ENCODE data around the gene JUP. TPM values are rescaled to one million over a fixed set of nuclear protein-coding genes. Genes with fewer than 3 reads are reported as not detected.

JUP gene
- polyA plus RNA-seq, 1 donor from 2014 or later: 46.1 TPM

DNA sequence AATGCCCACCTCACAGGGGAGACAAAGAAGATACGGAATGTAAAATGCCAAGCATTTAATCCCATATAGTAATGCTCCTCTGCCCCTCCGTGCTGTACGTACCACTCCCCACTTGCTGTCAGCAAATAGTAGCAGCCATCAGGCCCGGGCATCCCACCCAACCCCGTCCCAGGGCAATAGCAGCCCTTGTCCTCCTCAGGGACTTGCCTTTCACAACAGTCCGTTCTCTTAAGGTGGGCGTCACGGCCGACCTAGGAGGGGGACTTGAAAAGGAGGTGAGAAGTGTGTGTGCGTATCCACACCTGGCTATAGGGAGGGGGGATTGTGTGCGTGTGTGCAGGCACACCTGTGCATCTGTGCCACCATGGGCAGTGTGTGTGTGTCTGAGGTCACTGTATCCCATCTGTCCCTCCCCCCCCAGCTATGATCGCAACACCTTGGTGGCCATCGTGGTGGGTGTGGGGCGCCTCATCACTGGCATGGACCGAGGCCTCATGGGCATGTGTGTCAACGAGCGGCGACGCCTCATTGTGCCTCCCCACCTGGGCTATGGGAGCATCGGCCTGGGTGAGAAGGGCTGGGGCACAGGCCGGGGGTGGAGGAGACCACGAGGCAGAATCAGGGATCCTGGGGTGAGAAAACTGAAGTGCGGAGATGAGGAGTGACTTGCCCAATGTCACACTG is 30.3 kb upstream of the JUP start:
- H3K79me2 ChIP-seq (replicated peaks; ENCODE audit: insufficient read depth, low read length): peaks cover 3% of the 10 kb centered on the region

DNA sequence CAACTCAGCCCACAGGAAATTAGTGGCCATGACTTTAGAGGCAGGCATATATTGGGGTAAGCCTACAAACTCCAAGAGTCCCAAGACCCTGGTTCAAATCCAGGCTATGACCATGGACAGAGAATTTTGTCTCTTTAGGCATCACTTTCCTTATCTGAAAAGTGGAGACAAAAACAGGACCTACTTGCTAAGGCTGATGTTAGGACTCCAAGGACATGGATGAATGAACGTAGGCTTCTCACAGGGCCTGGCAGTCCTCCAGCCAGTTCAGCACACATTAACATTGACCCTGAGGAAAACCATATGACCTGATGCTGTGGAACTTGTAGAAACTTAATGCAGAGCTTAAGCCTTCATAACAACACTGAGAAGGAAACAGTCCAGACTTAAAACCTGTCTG is 27.7 kb upstream of the JUP start:
- Histone ChIP-seq H3K27ac (ENCODE audit: low read length) (no peak overlapping the region), H3K9me3 (ENCODE audit: low read length) (no peaks in the 10 kb centered on the region), H3K79me2 (replicated peaks; ENCODE audit: insufficient read depth, low read length) (peaks cover 3% of the 10 kb centered on the region), H3K4me3 (ENCODE audit: low read length) (no peak overlapping the region), H4K20me1 (ENCODE audit: insufficient read depth) (no peaks in the 10 kb centered on the region), H2AFZ (ENCODE audit: low read depth, low read length) (no peak overlapping the region), H3K9me2 (ENCODE audit: insufficient read depth, low read length) (no peaks in the 10 kb centered on the region), H3K4me2 (ENCODE audit: low read length) (no peak overlapping the region), H3F3A (ENCODE audit: insufficient read depth, low read length, poor library complexity, severe bottlenecking) (no peaks in the 10 kb centered on the region), H3K36me3 (ENCODE audit: insufficient read depth, low read length) (no peaks in the 10 kb centered on the region), H3K9ac (ENCODE audit: low read length) (no peak overlapping the region), H3K27me3 (ENCODE audit: insufficient read depth, low read depth, low read length) (no peaks in the 10 kb centered on the region)
- TF ChIP-seq EP300 (conservative IDR thresholded peaks at IDR 0.05; ENCODE audit: poor library complexity, severe bottlenecking) (no peak), POLR2AphosphoS5 (IDR thresholded peaks at IDR 0.05) (no peak), SMC3 (conservative IDR thresholded peaks at IDR 0.05; ENCODE audit: poor library complexity) (no peak), TAF1 (IDR thresholded peaks at IDR 0.05; ENCODE audit: low read depth) (no peak), EZH2 (IDR thresholded peaks at IDR 0.05; ENCODE audit: borderline replicate concordance, insufficient read depth, low read length, poor library complexity, severe bottlenecking) (no peak), MXI1 (conservative IDR thresholded peaks at IDR 0.05; ENCODE audit: poor library complexity, severe bottlenecking) (no peak), RAD21 (conservative IDR thresholded peaks at IDR 0.05) (no peak)
- TF ChIP-seq, protein P1, sequence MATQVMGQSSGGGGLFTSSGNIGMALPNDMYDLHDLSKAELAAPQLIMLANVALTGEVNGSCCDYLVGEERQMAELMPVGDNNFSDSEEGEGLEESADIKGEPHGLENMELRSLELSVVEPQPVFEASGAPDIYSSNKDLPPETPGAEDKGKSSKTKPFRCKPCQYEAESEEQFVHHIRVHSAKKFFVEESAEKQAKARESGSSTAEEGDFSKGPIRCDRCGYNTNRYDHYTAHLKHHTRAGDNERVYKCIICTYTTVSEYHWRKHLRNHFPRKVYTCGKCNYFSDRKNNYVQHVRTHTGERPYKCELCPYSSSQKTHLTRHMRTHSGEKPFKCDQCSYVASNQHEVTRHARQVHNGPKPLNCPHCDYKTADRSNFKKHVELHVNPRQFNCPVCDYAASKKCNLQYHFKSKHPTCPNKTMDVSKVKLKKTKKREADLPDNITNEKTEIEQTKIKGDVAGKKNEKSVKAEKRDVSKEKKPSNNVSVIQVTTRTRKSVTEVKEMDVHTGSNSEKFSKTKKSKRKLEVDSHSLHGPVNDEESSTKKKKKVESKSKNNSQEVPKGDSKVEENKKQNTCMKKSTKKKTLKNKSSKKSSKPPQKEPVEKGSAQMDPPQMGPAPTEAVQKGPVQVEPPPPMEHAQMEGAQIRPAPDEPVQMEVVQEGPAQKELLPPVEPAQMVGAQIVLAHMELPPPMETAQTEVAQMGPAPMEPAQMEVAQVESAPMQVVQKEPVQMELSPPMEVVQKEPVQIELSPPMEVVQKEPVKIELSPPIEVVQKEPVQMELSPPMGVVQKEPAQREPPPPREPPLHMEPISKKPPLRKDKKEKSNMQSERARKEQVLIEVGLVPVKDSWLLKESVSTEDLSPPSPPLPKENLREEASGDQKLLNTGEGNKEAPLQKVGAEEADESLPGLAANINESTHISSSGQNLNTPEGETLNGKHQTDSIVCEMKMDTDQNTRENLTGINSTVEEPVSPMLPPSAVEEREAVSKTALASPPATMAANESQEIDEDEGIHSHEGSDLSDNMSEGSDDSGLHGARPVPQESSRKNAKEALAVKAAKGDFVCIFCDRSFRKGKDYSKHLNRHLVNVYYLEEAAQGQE (IDR thresholded peaks at IDR 0.05; ENCODE audit: borderline replicate concordance): no peak
- TF ChIP-seq, protein P2, sequence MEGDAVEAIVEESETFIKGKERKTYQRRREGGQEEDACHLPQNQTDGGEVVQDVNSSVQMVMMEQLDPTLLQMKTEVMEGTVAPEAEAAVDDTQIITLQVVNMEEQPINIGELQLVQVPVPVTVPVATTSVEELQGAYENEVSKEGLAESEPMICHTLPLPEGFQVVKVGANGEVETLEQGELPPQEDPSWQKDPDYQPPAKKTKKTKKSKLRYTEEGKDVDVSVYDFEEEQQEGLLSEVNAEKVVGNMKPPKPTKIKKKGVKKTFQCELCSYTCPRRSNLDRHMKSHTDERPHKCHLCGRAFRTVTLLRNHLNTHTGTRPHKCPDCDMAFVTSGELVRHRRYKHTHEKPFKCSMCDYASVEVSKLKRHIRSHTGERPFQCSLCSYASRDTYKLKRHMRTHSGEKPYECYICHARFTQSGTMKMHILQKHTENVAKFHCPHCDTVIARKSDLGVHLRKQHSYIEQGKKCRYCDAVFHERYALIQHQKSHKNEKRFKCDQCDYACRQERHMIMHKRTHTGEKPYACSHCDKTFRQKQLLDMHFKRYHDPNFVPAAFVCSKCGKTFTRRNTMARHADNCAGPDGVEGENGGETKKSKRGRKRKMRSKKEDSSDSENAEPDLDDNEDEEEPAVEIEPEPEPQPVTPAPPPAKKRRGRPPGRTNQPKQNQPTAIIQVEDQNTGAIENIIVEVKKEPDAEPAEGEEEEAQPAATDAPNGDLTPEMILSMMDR (IDR thresholded peaks at IDR 0.05; ENCODE audit: poor library complexity, severe bottlenecking): no peak

More for the DNA sequence above, 30.3 kb upstream of the JUP start:
- no peaks in the 10 kb centered on the region for H3K9me2 ChIP-seq (ENCODE audit: insufficient read depth, low read length)
- no peak overlapping the region for H3K9ac ChIP-seq (ENCODE audit: low read length)
- H3K4me2 ChIP-seq (ENCODE audit: low read length): no peak overlapping the region
- no peaks in the 10 kb centered on the region for H3K36me3 ChIP-seq (ENCODE audit: insufficient read depth, low read length)
- no peaks in the 10 kb centered on the region for H3K9me3 ChIP-seq (ENCODE audit: low read length)
- H3K4me3 ChIP-seq (ENCODE audit: low read length): no peak overlapping the region
- no peaks in the 10 kb centered on the region for H3K27me3 ChIP-seq (ENCODE audit: insufficient read depth, low read depth, low read length)
- no peaks in the 10 kb centered on the region for H3F3A ChIP-seq (ENCODE audit: insufficient read depth, low read length, poor library complexity, severe bottlenecking)
- no peak overlapping the region for H3K27ac ChIP-seq (ENCODE audit: low read length)
- TF ChIP-seq POLR2AphosphoS5 (IDR thresholded peaks at IDR 0.05): no peak
- H2AFZ ChIP-seq (ENCODE audit: low read depth, low read length): no peak overlapping the region
- H4K20me1 ChIP-seq (ENCODE audit: insufficient read depth): no peaks in the 10 kb centered on the region

Data from neural cell (in vitro differentiated cells).